Aorta (tissue), 5 donors: ENCODE results near the gene GPC5. TPM values are rescaled to one million over a fixed set of nuclear protein-coding genes. Genes with fewer than 3 reads are reported as not detected.
"Not testable (repeated sequence)": the region's sequence is repeated elsewhere in the genome, so short reads cannot be mapped to it uniquely, and the experiment has no call there.

ENCODE experiments used
- ATAC-seq: fragments of 200-7000 bp; cut with Tn5 transposase; one replicate; pipeline ENCODE4 v1.9.1; 2022; ENCODE audit warnings: moderate library complexity; ENCODE audit not compliant: low FRiP score
- DNase-seq, 2 donors: peaks; one replicate each; pipeline ENCODE4 v3.0.0-alpha.2; 2020
- H3K27ac ChIP-seq, 2 donors: one replicate each; pipeline ENCODE4 v1.5.1; 2013; ENCODE audit warnings: low read length in 2 of 2, mild to moderate bottlenecking in 2 of 2, moderate library complexity in 2 of 2, control low read depth in 1 of 2, inconsistent platforms in 1 of 2, low read depth in 1 of 2
- H3K27me3 ChIP-seq, 2 donors: one replicate each; pipeline ENCODE4 v1.6.1; 2013; ENCODE audit warnings: control low read depth in 1 of 2, low read length in 1 of 2, mild to moderate bottlenecking in 1 of 2, moderate library complexity in 1 of 2; ENCODE audit not compliant: insufficient read depth in 2 of 2, control insufficient read depth in 1 of 2
- H3K36me3 ChIP-seq, 2 donors: one replicate each; pipeline ENCODE4 v1.6.1; 2013; ENCODE audit warnings: control low read depth in 1 of 2, low read length in 1 of 2, mild to moderate bottlenecking in 1 of 2; ENCODE audit not compliant: insufficient read depth in 2 of 2, control insufficient read depth in 1 of 2
- H3K4me1 ChIP-seq, 2 donors: one replicate each; pipeline ENCODE4 v1.6.1; 2013; ENCODE audit warnings: low read length in 2 of 2, control low read depth in 1 of 2, mild to moderate bottlenecking in 1 of 2, moderate library complexity in 1 of 2; ENCODE audit not compliant: insufficient read depth in 2 of 2, control insufficient read depth in 1 of 2
- H3K4me3 ChIP-seq, 2 donors: one replicate each; pipeline ENCODE4 v1.5.1; 2013; ENCODE audit warnings: low read length in 2 of 2, control low read depth in 1 of 2, mild to moderate bottlenecking in 1 of 2
- H3K9me3 ChIP-seq: one replicate; pipeline ENCODE4 v1.6.1; 2013; ENCODE audit warnings: mild to moderate bottlenecking, low read length; ENCODE audit not compliant: control insufficient read depth
- WGBS, 2 donors: extraction: QIAGEN DNeasy Blood & Tissue Kit; methylation state at CpG; one replicate each; pipeline ENCODE4 v1.1.7; 2013; 5-methylcytosine and 5-hydroxymethylcytosine counted together
- intact Hi-C, 2 donors: fragments of 100-400 bp; cut with DNase I; formaldehyde crosslinking; loops; one replicate each; pipeline versions ENCODE4 v1.14.2 to v1.15.0; 2022
- polyA plus RNA-seq, 2 donors: library from polyadenylated mRNA; stranded (reverse); fragments of 200-250 nt; gene quantifications; one replicate each; pipeline ENCODE4 v1.2.3, GENCODE V29; 2013
- total RNA-seq, 2 donors: library from RNA; stranded (reverse); fragmentation: NEBNext Ultra II Directional; extraction: Animal tissue kit (Norgen Biotek cat#: 25700); gene quantifications; one replicate each; pipeline ENCODE4 v1.2.1, GENCODE V29; 2021
- donor health status: healthy with polysubstance abuse.
- donor health status: Bipolar disorder and iron deficiency.
- donor health status: DM: no; HTN: no; CAD: no.
- donor health status: DM: no; HTN: no; CAD: no.
- donor health status: DM: yes; HTN: yes; CAD: no.

The GPC5 gene
- total and polyA plus RNA-seq, 4 donors: 0.97 to 1.5 TPM; not detected in 2

GRCh38 chr13:91660076-91660415 is 261.6 kb downstream of the GPC5 start:
- intact Hi-C loops: no loop called here
- ATAC-seq (no peak), DNase-seq (no peak)
- H3K27me3 ChIP-seq: no peaks in the 10 kb centered on the region
- no peaks in the 10 kb centered on the region for H3K36me3 ChIP-seq
- no peak overlapping the region for H3K4me3 ChIP-seq
- no peak overlapping the region for H3K27ac ChIP-seq
- no peaks in the 10 kb centered on the region for H3K9me3 ChIP-seq
- no peaks in the 10 kb centered on the region for H3K4me1 ChIP-seq

GRCh38 chr13:91661692-91662490 is 263.5 kb downstream of the GPC5 start:
- Histone ChIP-seq H3K4me1 (no peaks in the 10 kb centered on the region), H3K27ac (no peak overlapping the region), H3K36me3 (no peaks in the 10 kb centered on the region), H3K27me3 (no peaks in the 10 kb centered on the region), H3K9me3 (no peaks in the 10 kb centered on the region), H3K4me3 (no peak overlapping the region)
- no peak for ATAC-seq
- intact Hi-C loops: no loop called here
- WGBS, 2 donors: 35 to 51% methylated on average over 4 of the region's 4 CpGs
- DNase-seq: no peak

- no peaks in the 10 kb centered on the region for H3K27me3 ChIP-seq
- no peak for ATAC-seq
- H3K27ac ChIP-seq: no peak overlapping the region
- DNase-seq: no peak
- H3K36me3 ChIP-seq: no peaks in the 10 kb centered on the region
- no peaks in the 10 kb centered on the region for H3K9me3 ChIP-seq
- H3K4me3 ChIP-seq: no peak overlapping the region
- intact Hi-C loops: no loop called here
- WGBS, 2 donors: 83 to 87% methylated on average over 3 of the region's 3 CpGs
- H3K4me1 ChIP-seq: no peaks in the 10 kb centered on the region
Measured at GRCh38 chr13:91664039-91664438, 265.6 kb downstream of the GPC5 start.

- intact Hi-C loops: no loop called here
- H3K9me3 ChIP-seq: no peaks in the 10 kb centered on the region
- no peaks in the 10 kb centered on the region for H3K27me3 ChIP-seq
- H3K4me3 ChIP-seq: no peak overlapping the region
- 73 to 80% methylated on average over 2 of the region's 2 CpGs for WGBS, 2 donors
- no peaks in the 10 kb centered on the region for H3K36me3 ChIP-seq
- DNase-seq (no peak), ATAC-seq (no peak)
- no peaks in the 10 kb centered on the region for H3K4me1 ChIP-seq
- H3K27ac ChIP-seq: no peak overlapping the region
Measured at GRCh38 chr13:91667486-91667885, 269.1 kb downstream of the GPC5 start.

- Histone ChIP-seq H3K27ac (no peak overlapping the region), H3K27me3 (no peaks in the 10 kb centered on the region), H3K36me3 (no peaks in the 10 kb centered on the region), H3K4me3 (no peak overlapping the region), H3K9me3 (no peaks in the 10 kb centered on the region), H3K4me1 (no peaks in the 10 kb centered on the region)
- DNase-seq (no peak), ATAC-seq (no peak)
- intact Hi-C loops: no loop called here
- 70 to 77% methylated on average over 5 of the region's 5 CpGs for WGBS, 2 donors
Measured at GRCh38 chr13:91668866-91669495, 270.6 kb downstream of the GPC5 start.

GRCh38 chr13:91674347-91674746 is 275.9 kb downstream of the GPC5 start:
- H3K36me3 ChIP-seq, DNase-seq, H3K27me3 ChIP-seq, H3K4me3 ChIP-seq, H3K27ac ChIP-seq, ATAC-seq, H3K9me3 ChIP-seq, H3K4me1 ChIP-seq, intact Hi-C loops: not testable (repeated sequence)
- WGBS, 2 donors: 88 to 94% methylated on average over 15 of the region's 15 CpGs

GRCh38 chr13:91684746-91685145 is 286.3 kb downstream of the GPC5 start:
- 56 to 64% methylated on average over 3 of the region's 3 CpGs for WGBS, 2 donors
- H3K9me3 ChIP-seq: no peaks in the 10 kb centered on the region
- DNase-seq (no peak), ATAC-seq (no peak)
- H3K27me3 ChIP-seq: no peaks in the 10 kb centered on the region
- peaks cover 0 to 1% of the 10 kb centered on the region in 2 donors for H3K4me1 ChIP-seq
- no peaks in the 10 kb centered on the region for H3K36me3 ChIP-seq
- H3K4me3 ChIP-seq: no peak overlapping the region
- intact Hi-C loops: no loop called here
- no peak overlapping the region for H3K27ac ChIP-seq

- no peak for ATAC-seq
- 66% methylated on average over 6 of the region's 6 CpGs for WGBS, 2 donors
- no peak for DNase-seq
- peaks cover 0 to 1% of the 10 kb centered on the region in 2 donors for H3K4me1 ChIP-seq
- no peaks in the 10 kb centered on the region for H3K36me3 ChIP-seq
- no peak overlapping the region for H3K27ac ChIP-seq
- H3K9me3 ChIP-seq: no peaks in the 10 kb centered on the region
- H3K27me3 ChIP-seq: no peaks in the 10 kb centered on the region
- intact Hi-C loops: no loop called here
- no peak overlapping the region for H3K4me3 ChIP-seq
Measured at GRCh38 chr13:91690944-91691343, 292.5 kb downstream of the GPC5 start.

GRCh38 chr13:91693466-91693865 is 295.0 kb downstream of the GPC5 start:
- Histone ChIP-seq H3K27me3 (no peaks in the 10 kb centered on the region), H3K4me3 (no peak overlapping the region), H3K4me1 (peaks cover 0 to 1% of the 10 kb centered on the region in 2 donors), H3K36me3 (no peaks in the 10 kb centered on the region), H3K27ac (no peak overlapping the region), H3K9me3 (no peaks in the 10 kb centered on the region)
- intact Hi-C loops: no loop called here
- WGBS, 2 donors: 93% methylated on average over 11 of the region's 11 CpGs
- ATAC-seq: no peak
- DNase-seq: no peak
